ENCODE data around the gene ACAA1.

- no peak for TF ChIP-seq CTCF (IDR thresholded peaks at IDR 0.05; ENCODE audit: low read depth, low read length)
- TF ChIP-seq MAX (IDR thresholded peaks at IDR 0.05; ENCODE audit: low read depth, low read length), result no peak
- TF ChIP-seq POLR2A (IDR thresholded peaks at IDR 0.05; ENCODE audit: extremely low read depth, insufficient read length), result no peak
These were observed 21.5 kb upstream of the ACAA1 start for GRCh38 chr3:38158472-38158871.
